Measurements from ENCODE around the gene CDPF1.
A peak's percentile ranks its signal among the peaks of the same experiment; 100 is the strongest.
"Not testable (repeated sequence)": the region's sequence is repeated elsewhere in the genome, so short reads cannot be mapped to it uniquely, and the experiment has no call there.

Gene CDPF1

DNA sequence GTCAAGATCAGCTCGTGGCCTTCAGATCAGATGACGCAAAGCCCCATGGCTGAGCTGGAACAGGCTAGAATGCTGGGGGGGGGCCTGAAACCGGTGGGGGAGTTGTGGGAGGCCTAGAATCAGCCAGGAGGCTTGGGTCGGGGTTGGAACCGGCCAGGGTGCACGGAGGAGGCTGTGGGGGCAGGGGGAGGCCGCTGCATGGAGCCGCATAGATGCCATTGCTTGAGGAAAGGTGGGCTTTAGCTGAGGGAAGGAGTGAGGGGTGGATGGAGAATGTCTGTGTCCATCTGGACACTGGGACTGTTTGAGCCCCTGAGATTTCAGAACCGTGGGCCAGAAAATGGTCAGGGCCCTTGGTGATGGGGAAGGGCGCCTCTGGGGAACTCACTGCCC is 25.2 kb downstream of the CDPF1 start:
- DNase-seq (ENCODE audit: low read depth in 2 of 2) = no peak

DNA sequence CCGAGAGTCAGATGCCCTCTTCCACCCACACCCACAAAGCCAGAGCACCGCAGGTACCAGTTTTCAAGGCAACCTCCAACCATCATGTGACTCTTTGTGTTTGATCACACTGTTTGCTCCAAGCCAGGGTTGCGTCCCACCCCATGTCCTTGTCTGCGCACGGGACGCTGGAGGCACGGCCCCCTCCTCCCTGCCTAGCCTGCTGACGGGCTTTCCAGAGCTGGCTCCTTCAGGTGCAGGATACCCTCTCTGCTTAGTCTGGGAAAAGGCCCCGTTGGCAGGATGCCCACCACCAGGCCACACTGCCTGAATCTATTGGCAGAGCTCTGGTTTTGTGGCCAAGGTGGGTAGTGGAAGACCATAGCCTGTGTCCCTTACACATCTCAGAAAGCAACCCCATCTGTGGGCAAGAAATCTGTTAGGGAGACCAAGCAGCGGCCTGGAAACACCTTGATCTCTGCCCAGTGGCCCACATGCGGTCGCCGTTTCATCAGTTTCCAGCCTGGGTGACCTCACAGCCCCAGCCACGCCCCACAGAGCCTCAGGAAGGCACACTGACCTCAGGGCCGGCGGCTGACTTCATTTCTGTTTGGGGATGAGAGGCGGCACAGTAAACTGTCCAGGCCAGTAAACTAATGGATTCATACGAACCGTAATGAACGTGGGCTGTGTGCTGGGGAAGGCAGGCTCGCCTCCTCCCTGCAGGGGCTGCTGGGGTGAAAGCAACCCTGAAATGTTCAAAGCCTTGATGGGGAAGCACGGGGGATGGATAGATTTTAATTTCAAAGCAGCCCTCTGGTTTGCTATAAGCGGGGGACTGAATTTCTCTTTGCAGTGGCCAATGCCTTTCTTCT is 25.8 kb downstream of the CDPF1 start:
- no peak for DNase-seq (ENCODE audit: low read depth in 2 of 2)

DNA sequence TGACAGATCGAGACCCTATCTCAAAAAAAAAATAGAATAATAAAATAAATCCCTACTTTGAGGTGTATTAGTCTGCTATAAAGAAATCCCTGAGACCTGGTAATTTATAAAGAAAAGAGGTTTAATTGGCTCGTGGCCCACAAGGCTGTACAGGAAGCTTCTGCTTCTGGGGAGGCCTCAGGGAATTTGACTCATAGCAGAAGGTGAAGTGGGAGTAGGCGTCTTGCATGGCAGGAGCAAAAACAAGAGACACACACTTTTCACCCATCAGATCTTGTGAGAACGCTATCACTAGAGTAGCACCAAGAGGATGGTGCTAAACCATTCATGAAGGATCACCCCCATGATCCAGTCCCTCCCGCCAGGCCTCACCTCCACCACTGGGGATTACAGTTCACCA is 29.2 kb downstream of the CDPF1 start:
- DNase-seq (ENCODE audit: low read depth in 2 of 2) = no peak

- no peak for DNase-seq (ENCODE audit: low read depth in 2 of 2)
Observed at GRCh38 chr22:46219636-46220035, 30.5 kb downstream of the CDPF1 start.

GRCh38 chr22:46214616-46215015 is 35.5 kb downstream of the CDPF1 start:
- no peak for DNase-seq (ENCODE audit: low read depth in 2 of 2)

GRCh38 chr22:46214149-46214548 is 35.9 kb downstream of the CDPF1 start:
- DNase-seq (ENCODE audit: low read depth in 2 of 2) = no peak

DNA sequence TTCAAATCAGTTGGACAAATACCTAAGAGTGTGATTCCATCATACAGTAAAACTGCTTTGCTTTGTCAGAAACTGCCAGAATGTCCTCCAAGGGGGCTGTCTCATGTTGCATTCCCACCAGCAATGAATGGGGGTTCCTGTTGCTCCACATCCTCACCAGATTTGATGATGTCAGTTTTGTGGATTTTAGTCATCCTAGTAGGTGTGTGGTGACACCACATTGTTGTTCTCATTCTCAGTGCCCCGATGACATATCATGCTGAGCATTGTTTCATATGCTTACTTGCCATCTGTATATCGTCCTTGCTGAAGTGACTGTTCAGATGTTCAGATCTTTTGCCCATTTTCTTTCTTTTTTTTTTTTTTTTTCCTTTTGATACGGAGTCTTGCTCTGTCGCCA is 37.0 kb downstream of the CDPF1 start:
- peak in 1 of 2 donors; percentile 5 for DNase-seq (ENCODE audit: low read depth in 2 of 2)

DNA sequence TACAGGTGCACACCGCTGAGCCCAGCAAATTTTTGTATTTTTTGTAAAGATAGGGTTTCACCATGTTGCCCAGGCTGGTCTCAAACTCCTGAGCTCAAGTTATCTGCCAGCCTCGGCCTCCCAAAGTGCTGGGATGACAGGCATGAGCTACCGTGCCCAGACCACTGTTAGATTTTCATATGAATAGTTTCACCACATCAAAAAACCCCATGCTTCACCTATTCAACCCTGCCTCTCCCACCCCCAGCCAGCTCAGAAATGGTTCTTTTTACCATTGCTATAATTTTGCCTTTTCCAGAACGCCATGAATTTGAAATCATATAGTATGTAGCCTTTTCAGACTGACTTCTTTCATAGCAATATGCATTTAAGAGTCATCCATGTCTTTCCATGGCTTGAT is 37.9 kb downstream of the CDPF1 start:
- DNase-seq (ENCODE audit: low read depth in 2 of 2) = no peak

- no peak for DNase-seq (ENCODE audit: low read depth in 2 of 2)
Observed at GRCh38 chr22:46209262-46209661, 40.8 kb downstream of the CDPF1 start.

- DNase-seq (ENCODE audit: low read depth in 2 of 2) = no peak
Observed at GRCh38 chr22:46203601-46203980, 46.5 kb downstream of the CDPF1 start.

DNA sequence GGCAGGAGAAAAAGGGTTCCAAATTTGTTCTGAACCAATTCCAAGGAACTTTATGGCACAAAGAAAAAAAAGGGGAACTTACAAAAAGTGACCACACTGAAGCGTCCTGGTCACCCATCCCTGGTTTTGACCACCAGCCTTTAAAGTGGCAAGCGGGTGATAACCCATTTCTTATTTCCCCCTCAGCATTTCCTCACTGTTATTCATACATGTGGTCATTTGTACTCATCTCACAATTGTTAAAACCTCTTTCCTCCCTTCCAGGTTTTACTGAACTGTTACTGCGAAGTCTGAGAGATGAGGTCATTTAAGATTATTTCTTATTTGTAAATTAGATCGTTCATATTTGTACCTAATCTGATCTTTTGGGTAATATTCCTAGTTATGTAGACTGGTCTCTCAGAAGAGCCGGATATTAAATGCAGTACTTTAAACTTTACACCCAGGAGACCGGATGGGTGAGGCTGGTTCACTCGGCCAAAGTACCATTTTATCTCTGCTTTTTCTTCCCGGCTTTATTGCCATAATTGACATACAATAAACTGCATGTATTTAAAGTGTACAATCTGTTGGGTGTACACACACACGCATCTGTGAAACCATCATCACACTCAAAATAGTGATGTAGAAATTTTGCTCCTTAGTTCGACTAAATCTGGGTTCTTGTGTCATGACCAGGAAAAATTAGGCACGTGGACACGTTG is 47.0 kb downstream of the CDPF1 start:
- DNase-seq (ENCODE audit: low read depth in 2 of 2) = no peak

GRCh38 chr22:46201059-46201757 is 48.9 kb downstream of the CDPF1 start:
- DNase-seq (ENCODE audit: low read depth in 2 of 2) = no peak

GRCh38 chr22:46198806-46199205 is 51.3 kb downstream of the CDPF1 start:
- not testable (repeated sequence) for DNase-seq (ENCODE audit: low read depth in 2 of 2)

DNA sequence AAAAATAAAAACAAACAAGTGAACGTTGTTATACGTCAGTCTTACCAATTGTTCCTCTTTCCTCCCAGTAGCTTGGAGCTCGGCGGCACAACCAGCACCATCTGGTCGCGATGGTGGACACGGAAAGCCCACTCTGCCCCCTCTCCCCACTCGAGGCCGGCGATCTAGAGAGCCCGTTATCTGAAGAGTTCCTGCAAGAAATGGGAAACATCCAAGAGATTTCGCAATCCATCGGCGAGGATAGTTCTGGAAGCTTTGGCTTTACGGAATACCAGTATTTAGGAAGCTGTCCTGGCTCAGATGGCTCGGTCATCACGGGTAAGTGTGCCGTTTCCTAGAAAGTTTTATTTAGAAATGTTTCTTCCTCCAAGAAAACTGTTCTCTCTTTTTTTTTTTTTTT is 51.8 kb downstream of the CDPF1 start:
- no peak for DNase-seq (ENCODE audit: low read depth in 2 of 2)

GRCh38 chr22:46196278-46196677 is 53.8 kb downstream of the CDPF1 start:
- no peak for DNase-seq (ENCODE audit: low read depth in 2 of 2)

DNA sequence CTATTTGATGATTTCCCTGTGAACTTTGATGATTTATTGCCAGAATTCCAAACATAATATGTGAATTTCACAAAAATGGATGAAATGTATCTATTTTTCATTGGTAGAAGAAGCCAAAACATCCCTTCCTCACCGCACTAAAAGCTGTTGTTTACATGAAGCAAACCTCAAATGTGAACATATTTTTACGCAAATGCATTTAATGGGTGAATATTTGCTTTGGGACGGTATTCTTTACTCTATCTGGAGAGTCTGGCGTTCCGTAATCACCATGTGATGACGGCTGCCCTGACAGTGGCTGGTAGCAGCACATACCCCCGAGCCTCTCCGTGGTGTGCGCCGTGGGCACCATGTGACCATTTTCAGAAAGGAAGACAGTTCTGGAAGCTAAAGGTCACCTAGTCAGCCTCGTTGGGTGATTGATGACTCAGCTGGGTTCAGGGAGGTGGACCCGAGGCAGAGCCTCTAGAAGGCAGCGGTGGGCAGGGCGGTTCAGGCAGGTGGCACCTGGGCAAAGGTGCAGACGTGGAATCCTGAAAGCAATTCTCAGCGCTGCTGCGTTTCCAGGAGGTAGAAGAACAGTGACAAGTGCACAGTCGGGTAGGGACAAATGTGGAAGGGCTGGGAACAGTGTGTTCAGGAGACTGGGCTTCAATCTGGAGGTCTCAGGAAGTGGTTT is 54.5 kb downstream of the CDPF1 start:
- no peak for DNase-seq (ENCODE audit: low read depth in 2 of 2)
